Adrenal gland (tissue), 12 donors: ENCODE data around the gene TPH2. TPM values are rescaled to one million over a fixed set of nuclear protein-coding genes. Genes with fewer than 3 reads are reported as not detected.

Experiments used
- DNase-seq, 7 donors: peaks; one replicate each; pipeline ENCODE4 v3.0.0-alpha.2; 2019 to 2020
- H3K27ac ChIP-seq, 5 donors: fragments of 200-600 bp; sonication (generic) in 4 of 5; 1 replicate in 3 of 5; 2 replicates in 2 of 5; pipeline versions ENCODE4 v1.5.1 to v1.8.0; 2016 to 2020; ENCODE audit warnings: mild to moderate bottlenecking in 1 of 5
- H3K27me3 ChIP-seq: fragments of 200-600 bp; 2 replicates; pipeline ENCODE4 v1.8.0; 2021
- H3K36me3 ChIP-seq, 2 donors: fragments of 200-600 bp; replicated peaks in 1 of 2; 1 replicate in 1 of 2; 2 replicates in 1 of 2; pipeline versions ENCODE4 v1.5.1 to v1.8.0; 2018 to 2022
- H3K4me1 ChIP-seq, 2 donors: fragments of 200-600 bp; replicated peaks in 1 of 2; 1 replicate in 1 of 2; 2 replicates in 1 of 2; pipeline versions ENCODE4 v1.5.1 to v1.8.0; 2018 to 2021
- H3K4me3 ChIP-seq, 4 donors: fragments of 200-600 bp; sonication (generic) in 3 of 4; one replicate each; pipeline ENCODE4 v1.5.1; 2016 to 2018
- H3K9me3 ChIP-seq, 3 donors: fragments of 200-600 bp; sonication (generic) in 1 of 3; replicated peaks in 1 of 3; 1 replicate in 2 of 3; 2 replicates in 1 of 3; pipeline versions ENCODE4 v1.5.1 to v1.8.0; 2016 to 2021
- POLR2A ChIP-seq, 2 donors: fragments of 450-650 bp; IDR thresholded peaks; one replicate each; pipeline ENCODE4 v1.6.1; 2017; ENCODE audit warnings: antibody characterized with exemption in 2 of 2, mild to moderate bottlenecking in 2 of 2, moderate library complexity in 1 of 2
- WGBS, 4 donors: extraction: QIAGEN DNeasy Blood & Tissue Kit in 2 of 4; methylation state at CpG; one replicate each; pipeline versions ENCODE4 v1.1.5 to v1.1.7; 2013 to 2017; 5-methylcytosine and 5-hydroxymethylcytosine counted together
- intact Hi-C, 2 donors: fragments of 100-400 bp; cut with DNase I; formaldehyde crosslinking; loops; one replicate each; pipeline versions ENCODE4 v1.14.1 to v1.15.0; 2022 to 2023
- polyA plus RNA-seq, 3 donors: library from polyadenylated mRNA; stranded (reverse); fragments of 200-250 nt in 2 of 3; fragments of 350-450 nt in 1 of 3; fragmentation: Illumina TruSeq in 1 of 3; extraction: RNeasy Lipid Tissue Mini Kit (QIAGEN cat#74804) in 1 of 3; gene quantifications; one replicate each; pipeline ENCODE4 v1.2.3, GENCODE V29; 2013 to 2014
- total RNA-seq, 9 donors: library from RNA; depleted of rRNA in 4 of 9; stranded (reverse); fragments of >200 nt in 4 of 9; fragments of 120-200 nt in 1 of 9; fragmentation: NEBNext Ultra II Directional in 1 of 9; extraction: Animal tissue kit (Norgen Biotek cat#: 25700) in 1 of 9; gene quantifications; one replicate each; pipeline versions ENCODE4 v1.1.0 to v1.2.4, GENCODE V29; 2013 to 2023
- TF ChIP-seq, protein P1 (sequence below), 6 experiments: fragments of 450-650 bp in 4 of 6; fragments of 200-600 bp in 2 of 6; sonication (generic) in 1 of 6; IDR thresholded peaks; 1 replicate in 5 of 6; 2 replicates in 1 of 6; pipeline versions ENCODE4 v1.5.1 to v1.8.0; 2016 to 2021; ENCODE audit warnings: antibody characterized with exemption in 6 of 6, mild to moderate bottlenecking in 2 of 6, moderate library complexity in 1 of 6
- donor health status: healthy with polysubstance abuse.
- donor health status: Bipolar disorder and iron deficiency.
- donor health status: DM: yes; HTN: yes; CAD: no.
- donor health status: DM: no; HTN: no; CAD: no.
- donor health status: DM: no; HTN: no; CAD: no.
- donor health status: DM: yes; HTN: yes; CAD: no.

The TPH2 gene
- total and polyA plus RNA-seq, 12 donors: 0.06 TPM; not detected in 11

DNA sequence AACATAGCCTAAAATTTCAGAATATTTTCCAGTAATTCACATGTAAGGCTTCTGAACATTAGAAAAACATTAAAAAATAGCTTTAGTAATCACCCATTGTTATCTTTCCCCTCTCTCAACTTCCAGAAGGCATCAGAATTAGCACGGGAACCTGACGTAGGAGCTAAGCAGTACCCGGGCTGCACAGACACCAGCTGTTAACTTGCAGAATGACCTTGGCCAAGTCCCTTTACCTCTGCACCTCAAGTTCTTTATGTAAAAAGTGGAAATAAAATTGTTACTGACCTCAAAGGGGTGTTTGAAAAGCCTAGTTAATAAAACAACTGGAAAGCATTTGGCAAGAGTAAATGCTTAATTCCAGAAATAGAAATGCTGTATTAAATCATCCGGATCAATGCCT lies 7.2 kb downstream of the TPH2 start:
- no peaks in the 10 kb centered on the region for H3K9me3 ChIP-seq
- no peak overlapping the region for H3K27ac ChIP-seq
- whole genome bisulfite sequencing, 4 donors: 62 to 82% (median 72%) methylated on average over 4 of the region's 4 CpGs
- H3K27me3 ChIP-seq: peaks cover 2% of the 10 kb centered on the region
- no peak overlapping the region for H3K4me3 ChIP-seq
- no peak for DNase-seq
- H3K36me3 ChIP-seq: no peaks in the 10 kb centered on the region
- no peak for TF ChIP-seq POLR2A (IDR thresholded peaks at IDR 0.05)
- TF ChIP-seq, protein P1, sequence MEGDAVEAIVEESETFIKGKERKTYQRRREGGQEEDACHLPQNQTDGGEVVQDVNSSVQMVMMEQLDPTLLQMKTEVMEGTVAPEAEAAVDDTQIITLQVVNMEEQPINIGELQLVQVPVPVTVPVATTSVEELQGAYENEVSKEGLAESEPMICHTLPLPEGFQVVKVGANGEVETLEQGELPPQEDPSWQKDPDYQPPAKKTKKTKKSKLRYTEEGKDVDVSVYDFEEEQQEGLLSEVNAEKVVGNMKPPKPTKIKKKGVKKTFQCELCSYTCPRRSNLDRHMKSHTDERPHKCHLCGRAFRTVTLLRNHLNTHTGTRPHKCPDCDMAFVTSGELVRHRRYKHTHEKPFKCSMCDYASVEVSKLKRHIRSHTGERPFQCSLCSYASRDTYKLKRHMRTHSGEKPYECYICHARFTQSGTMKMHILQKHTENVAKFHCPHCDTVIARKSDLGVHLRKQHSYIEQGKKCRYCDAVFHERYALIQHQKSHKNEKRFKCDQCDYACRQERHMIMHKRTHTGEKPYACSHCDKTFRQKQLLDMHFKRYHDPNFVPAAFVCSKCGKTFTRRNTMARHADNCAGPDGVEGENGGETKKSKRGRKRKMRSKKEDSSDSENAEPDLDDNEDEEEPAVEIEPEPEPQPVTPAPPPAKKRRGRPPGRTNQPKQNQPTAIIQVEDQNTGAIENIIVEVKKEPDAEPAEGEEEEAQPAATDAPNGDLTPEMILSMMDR (IDR thresholded peaks at IDR 0.05): no peak
- H3K4me1 ChIP-seq: no peaks in the 10 kb centered on the region
- intact Hi-C loops: no loop called here

DNA sequence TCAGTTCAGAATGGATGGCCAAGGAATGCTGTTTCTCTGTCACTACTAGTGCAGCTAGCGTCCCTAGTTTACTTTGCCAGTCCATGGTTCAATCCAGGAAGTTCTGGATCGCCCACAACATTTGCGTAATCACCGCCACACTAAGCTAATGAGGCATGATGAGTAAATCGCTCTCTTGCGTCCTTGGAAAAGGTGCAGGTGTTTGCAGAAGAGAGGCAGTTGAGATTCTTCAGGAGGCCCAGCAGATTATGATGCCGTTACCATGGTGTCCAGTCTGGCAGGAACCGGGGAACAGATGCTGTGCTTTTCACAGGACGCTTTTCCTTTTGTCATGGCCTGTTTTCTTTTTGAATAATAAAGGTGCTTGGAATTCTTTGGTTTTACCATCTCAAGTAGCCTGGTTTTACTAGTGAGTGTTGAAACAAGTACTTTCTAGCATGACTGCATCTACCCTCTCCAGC lies 9.0 kb downstream of the TPH2 start:
- Histone ChIP-seq H3K27ac (no peak overlapping the region), H3K9me3 (no peaks in the 10 kb centered on the region), H3K4me3 (no peak overlapping the region), H3K27me3 (no peaks in the 10 kb centered on the region), H3K4me1 (no peaks in the 10 kb centered on the region), H3K36me3 (no peaks in the 10 kb centered on the region)
- no peak for DNase-seq
- WGBS, 4 donors: 37 to 41% (median 39%) methylated on average over 9 of the region's 9 CpGs
- TF ChIP-seq, protein P1 (IDR thresholded peaks at IDR 0.05): no peak
- no peak for TF ChIP-seq POLR2A (IDR thresholded peaks at IDR 0.05)
- intact Hi-C loops: no loop called here

DNA sequence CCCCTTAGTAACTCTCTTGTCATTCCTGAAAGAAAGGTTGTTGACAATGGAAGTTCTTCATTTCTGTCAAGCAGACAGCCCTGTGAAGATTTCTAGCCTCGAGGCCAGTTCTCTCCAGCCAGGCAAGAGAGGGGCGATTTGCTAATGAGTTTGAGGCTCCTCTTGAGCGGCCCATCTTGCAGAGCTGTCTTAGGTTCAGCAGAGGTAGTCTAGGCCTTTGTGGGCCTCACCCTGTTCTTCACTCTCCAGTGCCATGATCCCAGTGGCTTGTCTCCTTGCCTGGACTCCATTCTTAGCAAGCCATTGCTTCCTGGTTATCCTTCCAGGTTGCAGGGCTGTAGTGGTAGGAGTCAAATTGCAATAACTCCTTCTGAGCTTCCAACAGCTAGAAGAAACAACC lies 9.7 kb downstream of the TPH2 start:
- Histone ChIP-seq H3K27ac (no peak overlapping the region), H3K4me1 (no peaks in the 10 kb centered on the region), H3K36me3 (no peaks in the 10 kb centered on the region), H3K9me3 (no peaks in the 10 kb centered on the region), H3K27me3 (no peaks in the 10 kb centered on the region), H3K4me3 (no peak overlapping the region)
- no peak for TF ChIP-seq POLR2A (IDR thresholded peaks at IDR 0.05)
- TF ChIP-seq, protein P1 (IDR thresholded peaks at IDR 0.05): no peak
- no peak for DNase-seq
- intact Hi-C loops: no loop called here
- WGBS, 4 donors: 47 to 58% (median 51%) methylated on average over 3 of the region's 3 CpGs

DNA sequence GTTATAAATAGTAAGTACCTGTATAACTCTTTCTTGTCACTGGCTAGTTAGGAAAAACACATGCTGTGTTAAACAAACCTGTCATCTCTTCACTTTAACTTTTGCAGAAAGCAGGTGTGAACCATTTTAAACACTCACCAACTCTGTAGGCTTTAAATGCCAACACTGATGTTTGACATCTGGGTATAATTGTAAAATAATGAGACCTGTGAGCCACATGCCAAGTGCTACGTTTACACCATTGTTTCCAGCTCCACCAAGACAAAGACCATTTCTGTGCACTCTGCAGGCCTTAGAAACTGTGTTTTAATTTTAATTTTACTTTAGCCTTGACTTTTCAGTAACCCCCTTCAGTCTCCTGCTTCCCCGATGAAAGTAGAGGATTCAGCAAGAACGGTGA lies 11.0 kb downstream of the TPH2 start:
- Histone ChIP-seq H3K9me3 (no peaks in the 10 kb centered on the region), H3K4me1 (no peaks in the 10 kb centered on the region), H3K27ac (no peak overlapping the region), H3K4me3 (no peak overlapping the region), H3K36me3 (no peaks in the 10 kb centered on the region), H3K27me3 (no peaks in the 10 kb centered on the region)
- intact Hi-C loops: no loop called here
- DNase-seq: no peak
- WGBS, 4 donors: 57 to 68% (median 62%) methylated on average over 3 of the region's 3 CpGs
- TF ChIP-seq POLR2A (IDR thresholded peaks at IDR 0.05): no peak
- TF ChIP-seq, protein P1 (IDR thresholded peaks at IDR 0.05): no peak
